Activated gamma-delta T cell treated with Interleukin-2 at 50 U/mL for 16 hours (primary cell): ENCODE data around the gene FANK1.
"Not testable (repeated sequence)": the region's sequence is repeated elsewhere in the genome, so short reads cannot be mapped to it uniquely, and the experiment has no call there.

ENCODE experiments used
- DNase-seq: peaks from one replicate; pipeline ENCODE4 v3.0.0-alpha.2; 2020

Gene FANK1

DNA sequence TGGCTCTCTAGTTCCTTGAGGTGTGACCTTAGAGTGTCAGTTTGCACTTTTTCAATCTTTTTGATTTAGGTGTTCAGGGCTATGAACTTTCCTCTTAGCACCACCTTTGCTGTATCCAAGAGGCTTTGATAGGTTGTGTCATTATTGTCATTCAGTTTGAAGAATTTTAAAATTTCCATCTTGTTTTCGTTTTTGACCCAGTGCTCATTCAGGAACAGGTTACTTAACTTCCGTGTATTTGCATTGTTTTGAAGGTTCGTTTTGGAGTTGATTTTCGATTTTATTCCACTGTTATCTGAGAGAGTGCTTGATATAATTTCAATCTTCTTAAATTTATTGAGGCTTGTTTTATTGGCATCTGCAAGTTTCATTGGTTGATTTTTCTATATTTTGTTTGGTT is 37.3 kb downstream of the FANK1 start:
- no peak for DNase-seq

DNA sequence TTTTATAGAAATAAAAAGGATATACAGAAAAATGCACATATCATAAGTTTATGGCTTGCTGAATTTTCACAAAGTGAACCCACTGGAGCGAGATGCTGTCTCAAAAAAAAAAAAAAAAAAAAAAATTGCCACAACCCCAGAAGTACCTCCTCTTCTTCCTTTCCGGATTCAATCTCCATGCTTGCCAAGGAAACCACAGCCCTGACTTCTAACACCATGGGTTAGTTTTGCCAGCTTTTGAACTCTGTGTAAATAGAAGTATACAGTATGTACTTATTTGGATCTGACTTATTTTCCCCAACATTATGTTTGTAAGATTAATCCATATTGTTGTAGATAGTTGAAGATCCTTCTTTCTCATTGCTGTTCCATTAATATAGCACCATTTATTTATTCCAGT is 40.0 kb downstream of the FANK1 start:
- no peak for DNase-seq

- DNase-seq, result no peak
These were observed 44.2 kb downstream of the FANK1 start for GRCh38 chr10:125940515-125940914.

DNA sequence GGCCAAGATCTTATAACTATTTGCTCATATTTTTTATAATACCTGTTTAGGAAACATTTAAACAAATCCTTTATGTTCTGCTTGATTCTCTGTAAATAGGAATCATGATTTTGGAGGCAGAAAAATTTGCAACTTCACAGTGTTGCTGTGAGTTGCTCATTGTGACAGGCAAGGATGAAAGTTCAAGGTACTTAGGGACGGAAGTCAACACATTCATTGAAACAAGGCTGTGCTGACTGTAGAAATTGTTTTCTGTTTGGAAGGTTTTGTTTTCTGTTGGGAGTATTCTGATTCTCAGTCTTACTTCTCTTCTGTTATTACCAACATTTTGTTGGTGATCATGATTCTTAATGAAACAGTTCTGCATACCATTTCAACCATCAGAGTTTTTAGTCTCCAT is 54.9 kb downstream of the FANK1 start:
- no peak for DNase-seq

GRCh38 chr10:125953778-125954385 is 57.5 kb downstream of the FANK1 start:
- no peak for DNase-seq

GRCh38 chr10:125955766-125956165 is 59.4 kb downstream of the FANK1 start:
- no peak for DNase-seq

GRCh38 chr10:125961743-125962142 is 65.4 kb downstream of the FANK1 start:
- no peak for DNase-seq

GRCh38 chr10:125962200-125962599 is 65.8 kb downstream of the FANK1 start:
- DNase-seq, result no peak

- DNase-seq, result no peak
These were observed 68.2 kb downstream of the FANK1 start for GRCh38 chr10:125964558-125964957.

- no peak for DNase-seq
These were observed 71.2 kb downstream of the FANK1 start for GRCh38 chr10:125967533-125967932.

- not testable (repeated sequence) for DNase-seq
These were observed 73.8 kb downstream of the FANK1 start for GRCh38 chr10:125970077-125970630.

DNA sequence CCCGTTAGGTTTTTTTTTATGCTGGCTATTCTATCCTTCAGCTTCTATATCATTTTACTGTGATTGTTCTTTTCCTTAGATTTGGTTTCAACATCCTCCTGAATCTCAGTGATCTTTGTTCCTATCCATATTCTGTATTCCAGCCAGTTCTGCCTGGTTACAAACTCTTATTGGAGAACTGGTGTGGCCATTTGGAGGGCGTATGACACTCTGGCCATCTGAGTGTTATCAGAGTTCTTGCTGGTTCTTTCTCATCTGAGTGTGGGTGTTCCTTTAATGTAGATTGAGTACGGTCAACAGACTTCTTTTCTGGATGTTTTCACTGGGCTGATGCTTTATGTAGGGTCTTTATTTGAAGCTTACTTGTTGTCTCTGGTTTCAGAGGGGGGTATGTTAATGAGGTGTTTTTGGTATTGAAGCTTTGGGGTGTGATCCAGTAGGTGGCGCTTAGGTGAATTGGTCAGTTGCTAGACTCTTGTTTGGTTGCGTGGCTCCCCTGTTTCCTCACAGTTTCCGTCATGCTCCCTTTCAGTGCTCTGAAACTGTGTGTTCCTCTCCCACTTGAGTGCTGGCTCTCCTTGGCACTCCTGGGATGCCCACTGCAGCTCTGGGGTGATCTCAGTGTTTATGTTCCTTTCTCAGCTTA is 80.7 kb downstream of the FANK1 start:
- no peak for DNase-seq

- no peak for DNase-seq
These were observed 83.6 kb downstream of the FANK1 start for GRCh38 chr10:125979976-125980375.

- DNase-seq, result no peak
These were observed 84.2 kb downstream of the FANK1 start for GRCh38 chr10:125980521-125981035.

DNA sequence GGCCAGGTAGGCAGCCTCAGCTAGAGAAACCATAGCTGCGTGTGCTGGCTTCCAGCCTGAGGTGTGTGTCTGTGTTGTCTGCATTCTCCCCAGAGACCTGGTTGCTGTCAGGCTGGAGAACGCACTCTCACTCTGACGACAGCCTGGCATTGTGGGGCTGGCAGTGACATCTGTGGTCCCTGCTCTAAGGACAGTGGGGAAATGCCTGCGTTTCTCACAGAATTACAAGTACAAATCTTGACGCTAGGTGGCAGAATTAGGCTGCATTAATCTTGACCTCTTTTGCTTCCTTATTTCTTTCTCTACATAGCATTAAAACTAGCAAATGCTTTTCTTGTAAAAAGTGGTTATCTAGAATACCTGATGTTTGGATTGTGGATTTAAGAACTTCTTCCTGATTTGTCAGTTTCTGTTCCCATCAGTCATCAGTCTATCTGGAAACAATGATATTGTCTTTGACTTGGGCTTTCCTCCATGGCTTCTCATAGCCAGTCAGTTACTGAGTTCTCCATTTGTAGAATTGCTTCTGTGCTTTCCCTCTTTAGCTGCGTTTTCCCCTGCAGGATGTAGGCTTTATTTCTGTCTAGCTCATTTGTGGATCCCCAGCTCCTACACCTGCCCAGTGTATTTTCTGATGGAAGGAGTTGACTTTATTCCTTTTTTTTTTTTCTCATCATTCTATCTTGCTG is 86.0 kb downstream of the FANK1 start:
- no peak for DNase-seq

DNA sequence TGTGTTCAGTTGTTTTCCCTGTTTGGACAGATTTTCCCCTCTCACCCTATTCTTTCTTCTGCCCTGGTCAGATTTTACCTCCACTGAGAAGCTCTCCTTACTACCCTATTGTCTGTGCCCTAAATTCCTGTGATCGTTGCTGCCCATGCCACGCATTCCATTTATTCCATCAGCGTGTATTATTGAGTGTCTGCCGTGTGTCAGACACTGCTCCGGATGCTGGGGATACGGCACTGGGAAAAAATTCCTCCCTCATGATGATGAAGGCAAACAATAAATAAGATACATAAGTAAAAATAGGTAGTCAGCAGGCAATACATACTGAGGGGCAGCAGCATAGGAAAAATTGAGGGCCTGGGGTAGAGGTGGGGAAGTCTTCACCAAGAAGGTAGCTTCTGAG is 86.8 kb downstream of the FANK1 start:
- DNase-seq, result no peak

DNA sequence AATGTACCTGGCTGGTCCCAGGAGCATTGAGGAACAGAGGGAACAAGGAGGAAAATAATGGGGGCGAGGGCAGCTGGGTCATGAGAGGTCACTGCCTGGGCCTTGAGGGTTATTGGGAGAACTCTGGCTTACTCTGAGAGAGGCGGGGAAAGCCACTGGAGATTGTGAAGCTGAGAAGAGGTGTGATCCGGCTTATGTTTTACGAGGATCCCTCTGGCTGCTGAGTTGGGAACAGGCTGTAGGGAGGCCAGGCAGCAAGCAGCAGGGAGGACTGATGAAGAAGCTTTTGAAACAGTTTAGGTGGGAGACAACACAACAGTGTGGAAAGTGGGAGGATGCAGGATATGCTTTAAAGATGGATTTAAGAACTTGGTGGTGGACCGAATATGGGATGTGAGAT is 87.3 kb downstream of the FANK1 start:
- DNase-seq, result no peak

DNA sequence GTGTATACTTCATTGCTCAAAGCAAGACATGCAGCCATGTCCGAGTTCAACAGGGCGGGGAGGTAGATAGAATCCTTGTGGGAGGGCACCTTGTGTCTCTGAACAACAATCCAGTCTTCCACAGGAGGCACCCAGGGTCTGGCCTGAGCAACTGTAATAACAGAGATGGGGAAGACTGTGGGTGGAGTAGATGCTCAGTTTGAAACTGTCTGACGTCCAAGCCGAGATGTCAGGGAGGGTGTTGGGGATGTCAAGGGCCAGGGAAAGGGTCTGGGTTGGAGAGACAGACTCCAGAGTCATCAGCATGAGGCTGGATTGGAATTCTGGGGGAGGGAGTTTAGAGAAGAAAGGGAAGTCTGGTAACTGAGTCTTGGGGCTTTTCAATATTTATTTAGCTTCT is 88.0 kb downstream of the FANK1 start:
- DNase-seq, result no peak

DNA sequence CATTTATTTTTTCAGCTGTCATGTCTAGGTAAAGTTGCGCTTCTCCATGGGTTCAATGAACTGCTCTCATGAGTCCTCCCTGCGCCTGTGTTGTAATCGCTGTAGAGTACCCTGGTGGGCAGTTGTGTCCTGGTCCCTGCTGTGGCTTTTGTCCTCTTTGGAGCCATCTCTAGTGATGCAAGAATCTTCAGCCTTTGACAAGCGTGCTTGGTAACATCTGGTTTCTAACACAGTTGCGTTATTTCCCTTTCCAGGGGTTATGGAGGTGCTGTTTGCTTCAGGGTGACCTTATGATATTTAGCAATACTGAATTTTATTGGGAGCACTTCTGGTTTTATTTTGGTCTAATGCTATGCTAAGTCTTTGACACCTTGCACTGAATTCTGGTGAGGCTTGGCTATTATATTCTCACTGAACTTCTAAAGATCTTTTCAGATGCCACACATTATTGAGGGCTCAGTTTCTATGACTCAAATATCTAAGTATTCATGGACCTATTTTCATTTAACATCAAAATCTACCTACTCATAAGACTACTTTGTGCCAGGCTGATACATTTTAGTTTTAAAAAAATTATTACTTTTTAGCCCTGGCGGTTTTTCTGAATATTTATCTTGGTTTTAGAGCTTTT is 88.6 kb downstream of the FANK1 start:
- no peak for DNase-seq

DNA sequence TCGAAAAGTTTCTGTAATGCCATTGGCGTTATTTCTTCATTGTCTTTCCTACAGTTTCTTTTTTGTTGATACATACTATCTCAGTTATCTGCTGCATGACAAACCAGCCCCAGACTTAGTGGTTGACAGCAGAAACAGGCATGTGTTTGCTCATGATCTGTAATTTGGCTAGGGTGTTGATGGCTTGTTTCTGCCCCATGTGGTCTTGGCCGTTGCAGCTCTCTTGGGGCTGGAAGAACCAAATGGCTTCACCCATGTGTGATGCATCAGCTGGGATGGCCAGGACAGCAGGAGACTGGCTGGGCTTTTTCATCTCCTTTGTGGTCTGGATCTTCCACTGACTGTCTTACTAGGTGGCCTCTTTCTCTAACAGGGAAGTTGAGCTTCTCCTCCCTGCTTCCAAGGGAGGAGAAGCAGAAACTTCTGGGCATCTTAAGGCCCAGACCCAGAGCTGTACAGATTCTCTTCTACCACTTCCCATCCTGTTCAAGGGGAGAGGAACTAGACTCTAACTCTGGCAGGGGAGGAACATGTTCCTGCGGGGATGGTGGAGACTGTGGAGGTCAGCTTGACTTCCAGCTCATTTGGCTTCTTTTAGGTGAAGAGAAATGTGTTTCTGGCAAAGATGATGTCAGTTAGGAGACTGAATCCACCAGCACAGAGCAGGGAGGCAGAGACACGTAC is 89.3 kb downstream of the FANK1 start:
- no peak for DNase-seq

DNA sequence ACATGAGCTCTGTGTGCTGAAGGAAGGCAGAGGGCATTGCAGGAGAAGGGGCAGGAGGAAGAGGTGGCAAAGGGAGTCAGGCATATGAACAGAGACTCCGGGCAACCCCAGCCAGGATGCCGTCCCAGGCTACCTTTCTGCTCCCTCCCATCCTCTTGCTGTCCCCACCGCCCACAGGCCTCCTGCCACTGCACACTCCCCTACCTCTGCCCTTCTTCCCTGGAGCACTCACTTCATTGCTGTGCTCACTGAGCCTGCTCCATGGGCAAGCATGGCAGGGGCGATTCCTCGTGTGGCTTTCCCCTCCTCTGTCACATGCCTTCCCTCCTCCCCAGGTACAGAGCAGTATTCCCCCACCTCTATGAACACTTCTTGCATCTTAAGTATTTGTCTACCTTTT is 93.4 kb downstream of the FANK1 start:
- no peak for DNase-seq

DNA sequence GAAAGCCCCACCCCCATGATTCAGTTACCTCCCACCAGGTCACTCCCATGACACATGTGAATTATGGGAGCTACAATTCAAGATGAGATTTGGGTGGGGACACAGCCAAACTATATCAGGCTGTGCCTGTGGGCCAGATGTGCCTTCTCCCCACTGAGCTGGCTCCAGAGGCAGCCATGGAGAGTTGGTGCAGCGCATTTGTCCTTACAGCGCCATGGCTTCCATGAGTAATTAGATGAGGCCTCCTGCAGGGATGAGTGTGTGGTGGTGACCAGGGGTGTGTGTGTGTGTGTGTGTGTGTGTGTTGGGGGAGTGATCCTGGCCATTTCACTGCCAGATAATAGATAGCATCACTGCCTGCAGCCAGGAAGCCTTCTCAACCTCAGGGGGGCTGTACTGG is 94.6 kb downstream of the FANK1 start:
- DNase-seq, result no peak

DNA sequence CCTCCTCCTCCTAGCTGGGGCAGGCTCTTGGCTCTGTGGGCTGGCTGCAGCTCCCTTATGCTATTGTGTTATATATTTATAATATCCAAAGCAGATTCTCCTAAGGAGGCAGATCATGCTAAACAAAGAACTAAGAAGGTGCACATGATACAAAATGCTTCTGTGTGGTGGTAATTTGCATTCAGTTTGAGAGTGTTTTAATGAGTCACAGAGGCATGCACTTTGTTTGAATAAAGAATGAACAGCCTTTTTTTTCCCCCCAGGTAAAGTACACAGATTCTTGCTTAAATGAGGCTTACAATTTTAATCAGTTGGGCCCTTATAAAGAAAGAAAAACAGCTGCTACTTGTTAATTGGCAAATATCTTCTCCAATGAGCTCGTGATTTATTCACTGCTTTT is 95.0 kb downstream of the FANK1 start:
- no peak for DNase-seq
